Natural killer cell (primary cell): Measurements from ENCODE around the gene PAPOLA. TPM values are rescaled to one million over a fixed set of nuclear protein-coding genes. Genes with fewer than 3 reads are reported as not detected.

Experiments used
- ATAC-seq, 3 donors: fragments of 150-1000 bp in 2 of 3; fragments of 200-7000 bp in 1 of 3; cut with Tn5 transposase; 1 replicate in 1 of 3; 2 replicates in 2 of 3; pipeline ENCODE4 v1.10.0; 2021; ENCODE audit warnings: mild to moderate bottlenecking in 2 of 3, moderate library complexity in 2 of 3
- DNase-seq, 2 donors: peaks; one replicate each; pipeline versions ENCODE4 v3.0.0 to v3.0.0-alpha.2; 2013 to 2021; ENCODE audit warnings: mixed read lengths in 1 of 2
- H3K27ac ChIP-seq: one replicate; pipeline ENCODE4 v1.5.1; 2013; ENCODE audit warnings: mild to moderate bottlenecking, low read length
- H3K27me3 ChIP-seq: one replicate; pipeline ENCODE4 v1.6.1; 2013; ENCODE audit warnings: low read length; ENCODE audit not compliant: control insufficient read depth, insufficient read depth
- H3K36me3 ChIP-seq: one replicate; pipeline ENCODE4 v1.6.1; 2013; ENCODE audit warnings: low read length; ENCODE audit not compliant: control insufficient read depth, insufficient read depth
- H3K4me1 ChIP-seq: one replicate; pipeline ENCODE4 v1.6.1; 2013; ENCODE audit warnings: low read length; ENCODE audit not compliant: control insufficient read depth, insufficient read depth
- H3K4me3 ChIP-seq: one replicate; pipeline ENCODE4 v1.5.1; 2013; ENCODE audit warnings: low read length
- H3K9me3 ChIP-seq: one replicate; pipeline ENCODE4 v1.6.1; 2013; ENCODE audit warnings: low read length; ENCODE audit not compliant: control insufficient read depth, insufficient read depth
- H3K27ac Mint-ChIP-seq, 2 donors: one replicate each; pipeline ENCODE4 v1.8.0; 2022; ENCODE audit warnings: mild to moderate bottlenecking in 2 of 2, mixed read lengths in 2 of 2, moderate library complexity in 1 of 2
- H3K27me3 Mint-ChIP-seq, 2 donors: one replicate each; pipeline ENCODE4 v1.8.0; 2022; ENCODE audit warnings: low read depth in 2 of 2, mixed read lengths in 2 of 2
- H3K36me3 Mint-ChIP-seq: one replicate; pipeline ENCODE4 v1.8.0; 2022; ENCODE audit warnings: mixed read lengths
- H3K4me1 Mint-ChIP-seq, 2 donors: one replicate each; pipeline ENCODE4 v1.8.0; 2022; ENCODE audit warnings: mixed read lengths in 2 of 2
- H3K4me3 Mint-ChIP-seq: one replicate; pipeline ENCODE4 v1.8.0; 2022; ENCODE audit warnings: mild to moderate bottlenecking, moderate library complexity, mixed read lengths
- H3K9me3 Mint-ChIP-seq, 2 donors: one replicate each; pipeline ENCODE4 v1.8.0; 2022; ENCODE audit warnings: mixed read lengths in 2 of 2
- WGBS: methylation state at CpG from one replicate; pipeline ENCODE4 v1.1.7; 2013; ENCODE audit warnings: missing lambda C conversion rate; ENCODE audit not compliant: insufficient coverage; 5-methylcytosine and 5-hydroxymethylcytosine counted together
- intact Hi-C: fragments of 100-400 bp; cut with micrococcal nuclease; formaldehyde crosslinking; loops from one replicate; pipeline ENCODE4 v1.14.2; 2022
- total RNA-seq, 4 donors: library from RNA; stranded (reverse); fragments of 120-200 nt in 1 of 4; gene quantifications; one replicate each; pipeline versions ENCODE4 v1.2.3 to v1.2.4, GENCODE V29; 2013 to 2022
- TF ChIP-seq, protein P1 (sequence below): fragments of 200-600 bp; IDR thresholded peaks from one replicate; pipeline ENCODE4 v1.8.0; 2022; ENCODE audit warnings: antibody characterized with exemption

Gene PAPOLA
- total RNA-seq, 3 donors from 2014 or later (not counting 1 experiment from before 2014, with no cell fraction given) = 200 to 225 (median 224) TPM

DNA sequence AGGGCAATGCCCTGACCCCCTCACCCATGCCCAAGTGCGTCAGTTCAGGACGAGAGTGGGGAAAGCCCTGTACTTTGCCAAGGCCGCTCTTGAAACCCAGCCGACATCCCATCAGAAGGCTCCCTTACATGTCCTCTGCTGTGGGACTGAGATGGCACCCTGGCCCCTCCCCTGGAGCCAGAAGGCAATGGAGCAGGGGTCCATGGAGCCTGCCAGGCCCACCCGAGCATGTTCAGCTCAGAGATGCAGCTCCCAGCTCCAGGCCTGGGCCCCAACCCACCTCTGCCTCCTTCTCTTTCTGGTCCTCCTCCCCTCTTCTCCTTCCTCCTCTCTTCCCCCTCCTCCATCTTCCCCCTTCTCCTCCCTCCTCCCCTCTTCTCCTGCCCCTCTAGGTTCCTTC, 95.5 kb downstream of the PAPOLA start:
- Mint-ChIP-seq H3K4me3 (no peak overlapping the region), H3K27me3 (peaks cover 9 to 19% of the 10 kb centered on the region in 2 donors), H3K27ac (no peak overlapping the region), H3K36me3 (no peaks in the 10 kb centered on the region), H3K4me1 (peaks cover 4 to 5% of the 10 kb centered on the region in 2 donors), H3K9me3 (no peaks in the 10 kb centered on the region)
- peaks cover 3% of the 10 kb centered on the region for H3K27me3 ChIP-seq
- WGBS = 91% methylated on average over 5 of the region's 5 CpGs
- DNase-seq (no peak), ATAC-seq (no peak)
- H3K4me1 ChIP-seq = peaks cover 5% of the 10 kb centered on the region
- intact Hi-C loops = no loop called here
- TF ChIP-seq, protein P1, sequence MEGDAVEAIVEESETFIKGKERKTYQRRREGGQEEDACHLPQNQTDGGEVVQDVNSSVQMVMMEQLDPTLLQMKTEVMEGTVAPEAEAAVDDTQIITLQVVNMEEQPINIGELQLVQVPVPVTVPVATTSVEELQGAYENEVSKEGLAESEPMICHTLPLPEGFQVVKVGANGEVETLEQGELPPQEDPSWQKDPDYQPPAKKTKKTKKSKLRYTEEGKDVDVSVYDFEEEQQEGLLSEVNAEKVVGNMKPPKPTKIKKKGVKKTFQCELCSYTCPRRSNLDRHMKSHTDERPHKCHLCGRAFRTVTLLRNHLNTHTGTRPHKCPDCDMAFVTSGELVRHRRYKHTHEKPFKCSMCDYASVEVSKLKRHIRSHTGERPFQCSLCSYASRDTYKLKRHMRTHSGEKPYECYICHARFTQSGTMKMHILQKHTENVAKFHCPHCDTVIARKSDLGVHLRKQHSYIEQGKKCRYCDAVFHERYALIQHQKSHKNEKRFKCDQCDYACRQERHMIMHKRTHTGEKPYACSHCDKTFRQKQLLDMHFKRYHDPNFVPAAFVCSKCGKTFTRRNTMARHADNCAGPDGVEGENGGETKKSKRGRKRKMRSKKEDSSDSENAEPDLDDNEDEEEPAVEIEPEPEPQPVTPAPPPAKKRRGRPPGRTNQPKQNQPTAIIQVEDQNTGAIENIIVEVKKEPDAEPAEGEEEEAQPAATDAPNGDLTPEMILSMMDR = no peak
- H3K27ac ChIP-seq = no peak overlapping the region
- H3K9me3 ChIP-seq = no peaks in the 10 kb centered on the region
- no peaks in the 10 kb centered on the region for H3K36me3 ChIP-seq
- no peak overlapping the region for H3K4me3 ChIP-seq

DNA sequence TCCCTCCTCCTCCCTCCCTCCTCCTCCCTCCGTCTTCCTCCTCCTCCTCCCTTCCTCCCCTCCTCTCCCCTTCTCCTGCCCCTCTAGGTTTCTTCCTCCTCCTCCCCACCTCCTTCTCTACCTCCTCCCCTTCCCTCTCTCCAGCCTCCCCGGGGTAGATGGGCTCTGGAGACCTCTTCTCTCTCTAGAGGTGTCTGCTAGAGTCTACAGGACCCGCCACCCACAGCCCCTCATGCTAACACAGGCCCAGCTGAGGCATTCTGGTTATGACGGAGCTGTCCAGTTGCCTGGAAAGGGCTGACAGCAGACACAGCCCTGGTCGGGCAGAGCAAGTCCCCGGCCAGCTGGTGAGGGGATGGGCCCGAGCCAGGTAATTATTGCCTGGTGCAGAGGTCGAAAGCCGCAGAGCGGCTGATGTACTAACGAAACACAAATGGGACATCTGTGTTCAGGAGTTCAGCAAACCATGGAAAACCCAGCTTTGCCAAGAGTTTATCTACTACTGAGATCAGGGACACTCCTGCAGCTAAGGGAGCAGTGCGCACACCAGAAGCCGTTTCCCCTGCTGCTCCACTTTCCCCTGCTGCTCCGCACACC, 96.2 kb downstream of the PAPOLA start:
- Histone ChIP-seq H3K27ac (no peak overlapping the region), H3K4me3 (no peak overlapping the region), H3K4me1 (no peaks in the 10 kb centered on the region), H3K9me3 (no peaks in the 10 kb centered on the region), H3K36me3 (no peaks in the 10 kb centered on the region), H3K27me3 (no peaks in the 10 kb centered on the region)
- TF ChIP-seq, protein P1 = no peak
- ATAC-seq (no peak), DNase-seq (no peak)
- Mint-ChIP-seq H3K27ac (no peak overlapping the region), H3K27me3 (peaks cover 7 to 19% of the 10 kb centered on the region in 2 donors), H3K4me3 (no peak overlapping the region), H3K4me1 (no peaks in the 10 kb centered on the region), H3K36me3 (no peaks in the 10 kb centered on the region), H3K9me3 (no peaks in the 10 kb centered on the region)
- intact Hi-C loops = no loop called here
- WGBS = 83% methylated on average over 14 of the region's 14 CpGs

DNA sequence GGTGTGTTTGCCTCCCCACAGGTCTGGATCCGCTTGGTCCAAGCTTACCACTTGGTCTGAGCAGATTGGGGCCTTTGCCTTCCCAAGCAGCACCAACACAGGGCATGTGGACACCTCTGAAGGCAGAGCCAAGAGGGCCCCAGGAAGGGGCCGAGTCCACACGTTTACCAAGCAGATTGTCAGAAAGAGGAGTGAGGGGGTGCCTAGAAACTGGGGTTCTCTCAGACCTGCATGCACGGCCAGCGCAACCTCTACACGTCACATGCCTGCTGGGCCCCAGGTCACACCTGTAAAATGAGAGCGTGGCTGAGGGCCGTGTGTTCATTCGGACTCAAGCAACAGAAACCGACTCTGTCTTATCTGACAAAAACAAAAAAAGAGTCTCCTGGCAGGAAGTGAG, 96.9 kb downstream of the PAPOLA start:
- TF ChIP-seq, protein P1 = no peak
- Histone ChIP-seq H3K36me3 (no peaks in the 10 kb centered on the region), H3K27me3 (no peaks in the 10 kb centered on the region), H3K9me3 (no peaks in the 10 kb centered on the region), H3K4me3 (no peak overlapping the region), H3K27ac (no peak overlapping the region), H3K4me1 (no peaks in the 10 kb centered on the region)
- DNase-seq = no peak
- Mint-ChIP-seq H3K27ac (no peak overlapping the region), H3K9me3 (no peaks in the 10 kb centered on the region), H3K4me3 (no peak overlapping the region), H3K36me3 (no peaks in the 10 kb centered on the region), H3K4me1 (no peaks in the 10 kb centered on the region), H3K27me3 (peaks cover 4 to 20% of the 10 kb centered on the region in 2 donors)
- WGBS = 94% methylated on average over 10 of the region's 10 CpGs
- intact Hi-C loops = no loop called here
- no peak for ATAC-seq

DNA sequence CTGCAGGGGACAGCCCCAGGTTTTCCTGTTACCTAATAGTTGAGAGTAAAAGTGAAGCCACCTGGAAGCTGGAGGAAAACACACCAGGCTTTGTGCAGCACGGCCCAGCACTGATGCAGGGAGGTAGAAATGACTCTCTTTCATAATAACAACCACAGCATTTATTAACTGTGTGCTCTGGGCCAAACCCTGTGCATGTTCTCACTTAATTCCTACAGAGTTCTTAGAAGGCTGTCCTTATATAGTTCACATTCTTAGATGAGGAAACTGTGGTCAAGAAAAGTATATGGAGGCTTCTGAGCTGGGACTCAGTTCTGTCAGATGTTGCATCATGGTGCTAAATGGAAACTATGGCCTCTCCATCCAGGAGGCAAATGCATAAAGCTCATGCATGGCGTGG, 100.0 kb downstream of the PAPOLA start:
- Histone ChIP-seq H3K4me3 (no peak overlapping the region), H3K36me3 (no peaks in the 10 kb centered on the region), H3K27me3 (no peaks in the 10 kb centered on the region), H3K4me1 (no peaks in the 10 kb centered on the region), H3K9me3 (no peaks in the 10 kb centered on the region), H3K27ac (no peak overlapping the region)
- intact Hi-C loops = no loop called here
- Mint-ChIP-seq H3K9me3 (no peaks in the 10 kb centered on the region), H3K27ac (no peak overlapping the region), H3K4me1 (no peaks in the 10 kb centered on the region), H3K27me3 (peaks cover 4 to 18% of the 10 kb centered on the region in 2 donors), H3K36me3 (no peaks in the 10 kb centered on the region), H3K4me3 (no peak overlapping the region)
- WGBS = 79% methylated on average over 2 of the region's 2 CpGs
- TF ChIP-seq, protein P1 = no peak
- ATAC-seq = no peak
- no peak for DNase-seq
